IMR-90 (cell line): ENCODE results near the gene PACSIN2. TPM values are rescaled to one million over a fixed set of nuclear protein-coding genes. Genes with fewer than 3 reads are reported as not detected.

ENCODE experiments used
- ATAC-seq: fragments of 200-7000 bp; cut with Tn5 transposase; 2 replicates; pipeline ENCODE4 v1.9.1; 2020; ENCODE audit warnings: low read depth, mild to moderate bottlenecking, moderate library complexity
- BruUV-seq: library from RNA; stranded (reverse); fragments of 400-500 nt; replicated peaks from 2 replicates; lab custom pipeline; 2021; lab: Mats Ljungman, UMichigan
- CTCF ChIA-PET: fragments of 300-600 bp; formaldehyde crosslinking; extraction: SDS; loops from one replicate; lab custom pipeline; 2021; ENCODE audit warnings: antibody characterized with exemption; lab: Yijun Ruan, JAX
- POLR2A ChIA-PET: fragments of 300-600 bp; sonication (Branson Sonifier 250); formaldehyde crosslinking; loops from one replicate; lab custom pipeline; 2022; ENCODE audit warnings: antibody characterized with exemption; ENCODE audit not compliant: unreplicated experiment; lab: Charles Lee
- DNase-seq: peaks from one replicate; pipeline ENCODE4 v3.0.0; 2013
- H2AFZ ChIP-seq: replicated peaks from 2 replicates; pipeline ENCODE3; 2013; ENCODE audit warnings: low read length, mild to moderate bottlenecking; ENCODE audit not compliant: poor library complexity
- H2AK5ac ChIP-seq: 2 replicates; pipeline ENCODE4 v1.6.1; 2013; ENCODE audit warnings: low read depth, low read length, inconsistent platforms
- H2AK9ac ChIP-seq: replicated peaks from 2 replicates; pipeline ENCODE3; 2013; ENCODE audit warnings: mild to moderate bottlenecking, low read depth, low read length, moderate library complexity; ENCODE audit not compliant: poor library complexity
- H2BK120ac ChIP-seq: 2 replicates; pipeline ENCODE4 v1.6.1; 2013; ENCODE audit warnings: low read depth, low read length, inconsistent platforms
- H2BK15ac ChIP-seq: 3 replicates; pipeline ENCODE4 v1.6.1; 2013; ENCODE audit warnings: low read depth, low read length, inconsistent platforms
- H2BK20ac ChIP-seq: 2 replicates; pipeline ENCODE4 v1.6.1; 2013; ENCODE audit warnings: low read depth, mild to moderate bottlenecking, inconsistent platforms, low read length, moderate library complexity
- H2BK5ac ChIP-seq: 2 replicates; pipeline ENCODE4 v1.6.1; 2013; ENCODE audit warnings: mild to moderate bottlenecking, low read depth, low read length, inconsistent platforms; ENCODE audit not compliant: poor library complexity, severe bottlenecking
- H3K14ac ChIP-seq: replicated peaks from 2 replicates; pipeline ENCODE4 v1.6.1; 2013; ENCODE audit warnings: low read depth, low read length, inconsistent platforms
- H3K18ac ChIP-seq: 2 replicates; pipeline ENCODE4 v1.6.1; 2013; ENCODE audit warnings: low read depth, low read length, control low read depth
- H3K23ac ChIP-seq: 2 replicates; pipeline ENCODE4 v1.6.1; 2013; ENCODE audit warnings: low read depth, low read length, inconsistent platforms
- H3K27ac ChIP-seq: 2 replicates; pipeline ENCODE4 v1.5.1; 2013; ENCODE audit warnings: mild to moderate bottlenecking, control low read depth, low read length; ENCODE audit not compliant: insufficient read depth
- H3K27me3 ChIP-seq: 2 replicates; pipeline ENCODE4 v1.6.1; 2013; ENCODE audit warnings: low read length; ENCODE audit not compliant: control insufficient read depth, insufficient read depth
- H3K36me3 ChIP-seq: 2 replicates; pipeline ENCODE4 v1.6.1; 2013; ENCODE audit warnings: low read length, mixed read lengths; ENCODE audit not compliant: control insufficient read depth, insufficient read depth
- H3K4ac ChIP-seq: 2 replicates; pipeline ENCODE4 v1.6.1; 2013; ENCODE audit warnings: low read depth, low read length, inconsistent platforms
- H3K4me1 ChIP-seq: 2 replicates; pipeline ENCODE4 v1.6.1; 2013; ENCODE audit warnings: low read length, mixed read lengths; ENCODE audit not compliant: control insufficient read depth, insufficient read depth
- H3K4me2 ChIP-seq: 2 replicates; pipeline ENCODE4 v1.6.1; 2013; ENCODE audit warnings: low read depth, mild to moderate bottlenecking, control low read depth, low read length, moderate library complexity
- H3K4me3 ChIP-seq: 2 replicates; pipeline ENCODE4 v1.5.1; 2013; ENCODE audit warnings: low read depth, mild to moderate bottlenecking, control low read depth, low read length, moderate library complexity; ENCODE audit not compliant: insufficient read depth
- H3K56ac ChIP-seq: 2 replicates; pipeline ENCODE4 v1.6.1; 2013; ENCODE audit warnings: low read length, inconsistent platforms; ENCODE audit not compliant: insufficient read depth; ENCODE audit errors: extremely low read depth
- H3K79me1 ChIP-seq, 2 experiments: 2 replicates each; pipeline ENCODE4 v1.6.1; 2013; ENCODE audit warnings: low read length in 2 of 2, inconsistent platforms in 1 of 2, low read depth in 1 of 2
- H3K9ac ChIP-seq: 2 replicates; pipeline ENCODE4 v1.6.1; 2013; ENCODE audit warnings: low read depth, low read length, control low read depth
- H3K9me1 ChIP-seq: 2 replicates; pipeline ENCODE4 v1.6.1; 2013; ENCODE audit warnings: low read length, inconsistent platforms; ENCODE audit not compliant: insufficient read depth
- H3K9me3 ChIP-seq: 2 replicates; pipeline ENCODE4 v1.6.1; 2013; ENCODE audit warnings: low read length; ENCODE audit not compliant: control insufficient read depth, insufficient read depth
- H4K20me1 ChIP-seq: 2 replicates; pipeline ENCODE4 v1.6.1; 2013; ENCODE audit warnings: low read length, inconsistent platforms; ENCODE audit not compliant: insufficient read depth
- H4K5ac ChIP-seq: 2 replicates; pipeline ENCODE4 v1.6.1; 2013; ENCODE audit warnings: mild to moderate bottlenecking, low read depth, low read length, control low read depth
- H4K8ac ChIP-seq, 2 experiments: 2 replicates each; pipeline ENCODE4 v1.6.1; 2013; ENCODE audit warnings: low read depth in 2 of 2, low read length in 2 of 2, control low read depth in 1 of 2, inconsistent platforms in 1 of 2
- H4K91ac ChIP-seq: 2 replicates; pipeline ENCODE4 v1.6.1; 2013; ENCODE audit warnings: low read depth, low read length, inconsistent platforms; ENCODE audit not compliant: insufficient read depth
- BHLHE40 ChIP-seq: fragments of 150-350 bp; IDR thresholded peaks from 2 replicates; pipeline ENCODE4 v1.6.1; 2016; ENCODE audit warnings: mild to moderate bottlenecking, low read depth, low read length
- CEBPB ChIP-seq: IDR thresholded peaks from 2 replicates; pipeline ENCODE4 v1.6.1; 2012; ENCODE audit warnings: low read depth, low read length, improper control_type of control experiment
- CHD1 ChIP-seq: IDR thresholded peaks from 2 replicates; pipeline ENCODE4 v1.6.1; 2012; ENCODE audit warnings: low read depth, low read length, improper control_type of control experiment
- CTCF ChIP-seq: conservative IDR thresholded peaks from 2 replicates; pipeline ENCODE4 v1.5.1; 2012; ENCODE audit warnings: mild to moderate bottlenecking, low read depth, low read length, improper control_type of control experiment
- ELK1 ChIP-seq: fragments of 150-350 bp; IDR thresholded peaks from 2 replicates; pipeline ENCODE4 v1.6.1; 2016; ENCODE audit warnings: low read depth, mild to moderate bottlenecking, low read length, moderate library complexity, borderline replicate concordance
- FOS ChIP-seq: fragments of 150-350 bp; IDR thresholded peaks from 2 replicates; pipeline ENCODE4 v1.6.1; 2016; ENCODE audit warnings: low read depth, low read length
- MAFK ChIP-seq: IDR thresholded peaks from 2 replicates; pipeline ENCODE4 v1.6.1; 2012; ENCODE audit warnings: low read depth, low read length, improper control_type of control experiment
- MAZ ChIP-seq: IDR thresholded peaks from 2 replicates; pipeline ENCODE4 v1.6.1; 2012; ENCODE audit warnings: low read depth, mild to moderate bottlenecking, low read length, improper control_type of control experiment, moderate library complexity, borderline replicate concordance
- MXI1 ChIP-seq: IDR thresholded peaks from 2 replicates; pipeline ENCODE4 v1.6.1; 2012; ENCODE audit warnings: low read depth, mild to moderate bottlenecking, low read length, moderate library complexity, borderline replicate concordance
- NFE2L2 ChIP-seq: fragments of 150-350 bp; IDR thresholded peaks from 2 replicates; pipeline ENCODE4 v1.6.1; 2016; ENCODE audit warnings: low read depth, mild to moderate bottlenecking, low read length
- POLR2A ChIP-seq: IDR thresholded peaks from 2 replicates; pipeline ENCODE4 v1.6.1; 2012; ENCODE audit warnings: mild to moderate bottlenecking, low read depth, low read length
- RAD21 ChIP-seq: IDR thresholded peaks from 2 replicates; pipeline ENCODE4 v1.6.1; 2012; ENCODE audit warnings: low read length, improper control_type of control experiment
- RCOR1 ChIP-seq: IDR thresholded peaks from 2 replicates; pipeline ENCODE4 v1.6.1; 2012; ENCODE audit warnings: mild to moderate bottlenecking, low read length, improper control_type of control experiment; ENCODE audit not compliant: insufficient replicate concordance
- RFX5 ChIP-seq: IDR thresholded peaks from 2 replicates; pipeline ENCODE4 v1.8.0; 2012; ENCODE audit warnings: low read depth, mild to moderate bottlenecking, low read length, moderate library complexity
- SMC3 ChIP-seq: fragments of 150-350 bp; IDR thresholded peaks from 2 replicates; pipeline ENCODE4 v1.6.1; 2016; ENCODE audit warnings: low read depth, mild to moderate bottlenecking, antibody characterized with exemption, low read length, moderate library complexity
- USF2 ChIP-seq: fragments of 150-350 bp; IDR thresholded peaks from 2 replicates; pipeline ENCODE4 v1.6.1; 2017; ENCODE audit warnings: mild to moderate bottlenecking, antibody characterized with exemption, low read length, low read depth
- WGBS, 2 experiments: methylation state at CpG; one replicate each; pipeline versions ENCODE4 v1.1.5 to v1.1.7; 2013; ENCODE audit warnings: missing lambda C conversion rate in 2 of 2; ENCODE audit not compliant: insufficient read length in 1 of 2; ENCODE audit errors: extremely low coverage in 2 of 2; 5-methylcytosine and 5-hydroxymethylcytosine counted together
- dilution Hi-C: fragments of 300-500 bp; cut with HindIII; formaldehyde crosslinking; loops from one replicate; pipeline ENCODE4 v1.14.3; 2018; ENCODE audit warnings: low sequenced_read_pairs; ENCODE audit not compliant: unreplicated experiment
- in situ Hi-C: fragments of 300-500 bp; cut with MboI; formaldehyde crosslinking; loops from 3 replicates; pipeline ENCODE4 v1.14.3; 2019; ENCODE audit warnings: low sequenced_read_pairs, inconsistent platforms, mixed read lengths
- intact Hi-C: fragments of 100-400 bp; cut with micrococcal nuclease; formaldehyde crosslinking; loops from 2 replicates; pipeline ENCODE4 v1.10.0; 2022
- polyA plus RNA-seq, 3 experiments: library from polyadenylated mRNA; depleted of rRNA; stranded (reverse); fragments of >200 nt; gene quantifications; 2 replicates each; pipeline ENCODE4 v1.2.3, GENCODE V29; 2012; ENCODE audit warnings: low replicate concordance in 1 of 3
- total RNA-seq: library from RNA; depleted of rRNA; stranded (reverse); fragments of >200 nt; gene quantifications from 2 replicates; pipeline ENCODE4 v1.2.3, GENCODE V29; 2012

Gene PACSIN2
- total and polyA plus RNA-seq, 2 of the 4 experiments (the other 2 are of a cell fraction), result 85.0 to 118 TPM

GRCh38 chr22:42963231-42963595 lies 51.7 kb downstream of the PACSIN2 start:
- Histone ChIP-seq H2BK5ac (no peak overlapping the region), H4K91ac (no peak overlapping the region), H3K4me1 (peaks cover 28% of the 10 kb centered on the region), H3K4ac (peak overlapping the region; percentile 35; the same call in 1 of the 2 replicates), H3K9me3 (no peaks in the 10 kb centered on the region), H2BK120ac (no peak overlapping the region), H2BK15ac (no peak overlapping the region), H2AK5ac (0 out of 2 replicates have a peak overlapping the region, but pooled peaks have one; percentile 35), H2BK20ac (no peak overlapping the region), H4K20me1 (peaks cover 46% of the 10 kb centered on the region), H3K27me3 (no peaks in the 10 kb centered on the region), H3K9me1 (peaks cover 30% of the 10 kb centered on the region), H3K56ac (no peak overlapping the region), H3K27ac (no peak overlapping the region), H2AK9ac (no peak overlapping the region), H2AFZ (no peak overlapping the region), H3K4me3 (no peak overlapping the region), H3K79me1 (peaks cover 31 to 93% of the 10 kb centered on the region in 2 experiments), H3K18ac (no peak overlapping the region), H4K5ac (no peak overlapping the region), H3K14ac (no peak overlapping the region; the same call in 1 of the 2 replicates), H4K8ac (no peak overlapping the region), H3K36me3 (peaks cover 6% of the 10 kb centered on the region), H3K9ac (no peak overlapping the region), H3K4me2 (no peak overlapping the region), H3K23ac (peak overlapping the region; percentile 35; the same call in 1 of the 2 replicates)
- dilution Hi-C loops, result no loop called here
- ChIA-PET POLR2A (no interaction called here), CTCF (interaction anchor here (1.1 kb wide), 1 partner anchor 32 kb away, joined by 5 read pairs; no protein-coding TSS in a partner anchor)
- no peak for DNase-seq
- BruUV-seq, result no TSS peak
- in situ Hi-C loops, result no loop called here
- TF ChIP-seq MXI1, result no peak
- no peak for TF ChIP-seq NFE2L2
- TF ChIP-seq POLR2A, result no peak
- TF ChIP-seq RFX5, result no peak
- TF ChIP-seq BHLHE40, result no peak
- TF ChIP-seq MAZ, result no peak
- TF ChIP-seq FOS, result no peak
- no peak for TF ChIP-seq CHD1
- TF ChIP-seq SMC3, result no peak
- TF ChIP-seq CEBPB, result no peak
- TF ChIP-seq RAD21, result no peak
- TF ChIP-seq MAFK, result no peak
- no peak for TF ChIP-seq RCOR1
- TF ChIP-seq CTCF, result no peak
- no peak for TF ChIP-seq USF2
- no peak for TF ChIP-seq ELK1
- ATAC-seq, result no peak
- intact Hi-C loops, result no loop called here
- 100% methylated on average over 1 of the region's 9 CpGs; no CpG with 5 or more reads in 1 of the 2 experiments for WGBS, 2 experiments
